CMK (cell line): ENCODE data around the gene CHCHD6.

Experiments
- DNase-seq: peaks from one replicate; pipeline ENCODE4 v3.0.0-alpha.2; 2010; ENCODE audit warnings: low read depth

The CHCHD6 gene

DNA sequence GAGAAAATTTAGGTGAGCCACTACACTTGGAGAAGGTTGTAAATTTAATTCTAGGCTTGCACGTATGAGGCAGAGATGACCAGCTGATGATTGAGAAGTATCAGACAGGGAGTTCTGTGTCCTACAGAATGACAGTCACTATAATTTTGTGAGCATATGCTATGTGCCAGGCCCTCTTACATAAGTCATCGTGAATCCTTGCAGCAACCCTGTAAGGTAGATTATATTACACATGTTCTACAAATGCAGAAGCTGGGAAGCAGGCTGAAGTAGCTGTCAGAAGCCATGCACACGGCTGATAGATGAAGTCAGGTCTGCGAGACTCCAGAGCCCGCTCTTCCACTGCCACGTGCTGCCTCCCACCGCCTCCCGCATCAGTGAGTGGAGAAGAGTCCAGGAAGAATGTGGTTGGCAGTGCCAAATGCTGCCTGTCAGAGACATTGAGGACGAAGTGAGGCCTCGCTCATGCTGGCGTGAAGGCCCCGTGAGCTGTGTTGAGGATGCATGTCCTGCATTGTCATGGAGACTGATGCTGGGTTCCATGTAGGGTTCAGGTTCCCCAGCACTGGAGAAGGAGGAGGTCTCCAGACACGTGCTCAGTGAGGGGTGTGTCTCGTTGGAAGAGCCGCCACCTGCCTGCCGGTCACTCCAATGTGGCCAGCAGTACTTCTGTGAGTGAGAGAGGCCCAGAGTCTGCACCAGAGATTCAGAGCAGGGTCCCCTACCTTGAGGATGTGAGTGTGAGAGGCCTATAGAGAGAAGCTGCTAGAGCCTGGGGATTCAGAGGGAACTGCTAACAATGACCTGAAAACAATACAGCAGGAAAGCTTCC lies 155.6 kb downstream of the CHCHD6 start:
- no peak for DNase-seq

DNA sequence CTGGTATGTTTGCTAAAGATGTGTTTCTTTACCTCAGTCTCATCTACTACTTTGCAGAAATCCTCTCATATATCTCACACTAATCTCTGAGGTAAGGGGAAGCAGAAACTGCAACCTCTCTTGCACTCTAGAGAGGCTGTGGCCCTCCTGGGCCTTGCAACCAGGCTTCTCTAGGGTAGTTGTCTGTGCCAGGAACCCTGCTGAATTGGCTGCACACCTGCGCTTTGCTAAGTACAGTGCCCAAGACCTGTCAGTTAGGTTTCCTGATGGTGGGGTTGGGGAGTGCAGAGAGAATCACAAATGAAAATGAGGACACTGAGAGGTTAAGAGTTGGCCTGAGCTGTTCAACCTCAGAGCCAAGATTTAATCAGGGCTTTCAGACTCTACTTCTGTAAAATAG lies 161.7 kb downstream of the CHCHD6 start:
- no peak for DNase-seq

DNA sequence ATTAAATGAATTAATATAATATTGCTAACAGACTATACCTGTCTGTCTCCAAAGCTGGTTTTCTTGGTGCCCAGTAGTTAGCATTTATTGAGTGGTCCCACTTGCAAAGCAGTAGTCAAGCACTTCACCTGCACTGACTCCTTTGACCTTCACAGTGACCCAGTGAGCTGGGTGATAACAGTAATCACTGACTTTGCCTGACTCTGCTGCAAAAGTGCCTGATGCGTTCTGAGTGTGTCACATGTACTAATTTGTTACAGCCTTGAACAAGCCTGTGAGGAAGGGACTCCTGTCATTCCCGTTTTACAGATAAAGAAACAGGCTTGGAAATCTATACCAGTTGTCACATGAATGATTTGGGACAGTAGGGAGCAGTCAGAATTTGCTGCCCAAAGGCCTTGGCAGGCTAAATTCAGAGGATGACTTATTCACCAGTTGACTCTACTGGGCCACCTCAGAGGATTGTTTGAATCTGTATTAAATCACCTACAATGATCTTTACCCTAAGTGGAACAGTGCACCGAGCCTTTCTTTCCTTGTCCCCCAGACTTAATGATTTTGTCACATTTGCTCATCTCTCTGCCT lies 162.2 kb downstream of the CHCHD6 start:
- DNase-seq: no peak

DNA sequence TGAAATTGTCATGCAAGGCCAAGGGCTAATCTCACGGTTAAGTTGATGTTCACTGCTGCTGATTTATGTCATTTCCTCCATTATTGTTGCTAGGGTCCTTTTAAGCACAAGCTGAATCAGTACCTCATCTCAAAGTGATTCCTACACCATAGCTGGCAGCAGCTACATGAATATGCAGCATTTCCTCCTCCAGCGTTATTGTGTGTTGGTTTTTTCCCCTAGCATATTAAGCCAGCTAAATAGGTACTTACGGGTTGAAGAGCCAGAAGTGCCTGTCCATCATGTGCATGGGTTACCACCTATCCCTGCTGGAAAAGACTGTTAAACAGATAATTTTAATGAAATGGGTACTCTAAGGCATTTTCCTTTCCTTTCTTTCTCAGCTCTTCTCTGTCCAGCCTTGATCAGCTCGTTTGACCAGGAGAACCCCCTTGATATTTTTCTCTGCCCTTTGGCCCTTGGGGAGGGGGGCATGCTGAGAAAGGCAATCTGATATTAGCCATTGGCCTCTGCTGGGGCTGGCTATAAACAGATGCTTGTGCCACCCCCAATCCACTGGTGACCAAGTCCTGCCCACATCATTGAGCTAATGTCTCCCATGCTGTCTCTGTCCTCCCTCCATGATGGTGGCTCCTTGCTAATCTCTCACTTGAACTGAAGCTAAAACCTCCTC lies 163.3 kb downstream of the CHCHD6 start:
- no peak for DNase-seq

DNA sequence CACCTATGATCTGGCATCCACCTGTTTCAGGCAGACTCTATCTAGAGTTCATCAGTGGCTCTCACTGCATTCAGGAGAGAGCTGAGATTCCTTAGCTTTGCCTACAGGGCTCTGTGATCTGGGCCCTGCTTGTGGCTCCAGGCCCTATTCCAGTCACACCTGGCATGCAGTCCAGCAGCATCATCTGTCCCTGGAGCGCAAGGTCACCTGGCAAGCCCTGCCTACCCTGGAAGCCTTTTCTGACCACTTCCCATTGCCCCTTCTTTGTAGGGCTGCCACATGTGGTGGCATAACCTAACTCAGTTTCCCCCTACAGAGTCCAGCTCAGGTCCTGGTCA lies 163.8 kb downstream of the CHCHD6 start:
- DNase-seq: no peak

DNA sequence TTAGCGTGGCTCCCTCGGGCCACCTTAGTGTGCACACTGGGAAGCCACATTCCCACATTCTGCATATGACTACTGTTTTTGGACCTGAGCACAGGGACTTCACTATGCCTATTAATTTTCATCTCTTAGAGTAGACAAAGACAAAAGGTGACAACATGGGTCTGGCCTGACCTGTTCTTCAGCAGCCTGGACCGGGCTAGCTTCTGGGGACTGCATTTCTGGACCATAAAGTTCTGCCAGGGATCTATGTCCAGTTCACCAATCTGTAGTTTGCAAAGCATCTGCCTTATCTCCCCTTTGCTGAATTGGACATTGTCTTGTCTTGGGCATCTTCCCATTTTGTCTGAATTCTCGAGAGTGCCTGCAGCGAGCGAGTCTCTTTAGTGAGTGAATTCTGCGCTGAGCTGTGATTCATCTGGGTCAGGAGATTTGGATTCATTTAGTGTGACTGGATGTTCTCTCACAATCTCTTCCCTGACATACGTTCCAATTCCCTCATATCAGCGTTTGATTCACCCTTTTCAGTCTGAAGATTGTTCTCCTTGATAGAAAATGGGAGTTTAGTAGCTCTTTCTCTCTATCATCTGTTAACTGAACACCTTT lies 166.7 kb downstream of the CHCHD6 start:
- no peak for DNase-seq

DNA sequence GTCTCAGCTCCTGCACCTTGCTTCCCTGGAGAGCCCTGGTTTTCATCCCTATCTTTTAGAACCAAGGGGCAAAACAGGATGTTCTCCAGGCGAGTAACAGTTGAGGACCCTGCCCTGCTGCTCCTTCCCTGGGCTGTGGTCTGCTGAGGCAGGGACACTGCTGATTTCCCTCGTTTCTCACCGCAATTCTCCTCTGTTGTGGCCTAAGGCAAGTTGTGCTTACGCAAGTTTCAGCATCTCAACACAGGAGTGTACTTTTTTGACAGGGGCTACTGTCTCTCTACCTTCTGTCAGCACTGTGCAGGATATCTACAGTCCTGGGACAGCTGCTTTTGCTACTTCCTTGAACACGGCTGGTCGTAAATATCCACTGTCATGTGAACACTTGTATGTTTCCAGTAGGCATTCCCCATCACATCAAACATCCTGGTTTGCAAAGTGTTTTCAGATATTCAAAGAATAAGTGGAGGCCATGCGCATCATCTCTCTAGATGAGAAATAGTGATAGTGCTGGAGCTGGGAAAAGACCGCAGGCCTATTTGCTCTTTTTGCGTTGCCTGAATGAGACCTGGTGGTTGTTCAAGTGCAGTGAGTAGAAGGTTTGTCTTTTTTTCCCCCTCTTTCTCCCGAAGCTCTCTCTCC lies 168.8 kb downstream of the CHCHD6 start:
- no peak for DNase-seq

DNA sequence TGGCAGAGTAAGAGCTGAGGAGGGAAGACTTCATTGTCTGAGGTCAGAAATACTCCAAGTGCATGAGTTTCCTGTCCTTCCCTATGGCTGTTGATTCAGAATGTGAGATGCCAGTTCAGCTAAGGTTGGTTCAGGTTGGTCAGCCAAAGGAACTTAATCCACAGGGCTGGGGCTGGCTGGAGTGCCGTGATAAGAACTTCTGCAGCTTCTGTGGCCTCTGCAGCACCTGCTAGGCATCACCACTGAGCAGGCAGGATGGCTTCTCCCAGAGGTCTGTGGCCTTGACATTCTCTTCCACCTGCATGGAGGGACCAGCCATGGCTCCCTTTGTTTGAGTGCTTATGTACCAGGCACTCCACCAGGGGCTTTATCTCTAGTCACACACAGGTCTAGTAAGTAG lies 169.4 kb downstream of the CHCHD6 start:
- no peak for DNase-seq

DNA sequence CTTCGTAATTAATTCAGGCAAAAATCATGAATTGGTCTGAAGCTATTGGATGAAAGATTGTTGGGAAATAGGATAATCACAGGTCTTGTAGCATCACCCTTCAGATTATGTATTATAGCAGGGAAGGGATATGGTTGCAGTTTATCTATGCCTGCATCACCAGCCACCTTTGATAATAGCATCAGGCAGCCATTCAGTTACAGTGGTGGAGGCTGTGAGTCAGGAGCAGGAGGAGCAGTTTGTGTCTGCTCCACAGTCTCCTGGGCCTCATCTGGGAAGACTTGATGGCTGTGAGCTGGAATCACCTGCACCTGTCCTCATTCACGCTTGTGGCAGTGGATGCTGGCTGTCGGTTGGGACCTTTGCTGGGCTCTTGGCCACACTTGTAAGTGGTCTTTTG lies 174.6 kb downstream of the CHCHD6 start:
- DNase-seq: no peak

DNA sequence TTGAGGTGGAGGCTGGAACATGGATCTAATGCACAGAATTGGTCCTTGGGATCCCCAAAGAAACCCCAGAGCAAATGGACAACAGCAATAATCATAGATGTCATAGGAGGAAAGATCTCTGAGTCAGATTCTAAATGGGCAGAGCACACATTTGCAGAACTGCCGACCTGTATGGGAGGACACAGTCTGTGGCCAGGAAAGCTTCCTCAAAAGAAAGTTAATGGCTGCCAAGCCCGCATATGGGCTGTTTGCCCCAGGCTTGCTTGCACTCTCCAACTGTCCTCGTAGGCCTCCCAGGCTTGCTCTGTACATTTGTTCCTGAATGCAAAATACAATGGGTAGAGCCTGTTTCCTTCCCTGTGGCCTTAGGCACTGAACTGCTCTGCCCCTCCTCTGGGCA lies 176.9 kb downstream of the CHCHD6 start:
- no peak for DNase-seq

DNA sequence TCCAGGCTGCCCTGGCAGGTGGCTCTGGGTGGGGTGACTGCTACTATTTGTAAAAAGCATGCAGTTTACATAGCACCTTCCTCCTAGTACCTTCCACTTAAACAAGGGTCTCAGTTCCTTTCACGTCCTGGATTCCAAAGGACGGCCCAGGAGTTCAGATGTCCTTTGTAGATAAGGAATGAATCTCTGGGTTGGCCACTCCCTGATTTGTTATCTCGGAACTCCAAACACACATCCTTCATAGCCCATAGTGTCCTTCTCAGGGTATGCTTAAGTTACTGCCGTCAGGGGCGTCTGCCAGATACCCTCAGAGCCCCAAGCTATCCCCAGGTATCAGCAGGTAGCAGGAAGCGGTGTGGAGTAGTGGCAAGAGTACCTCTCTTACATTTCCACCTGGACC lies 177.8 kb downstream of the CHCHD6 start:
- no peak for DNase-seq

DNA sequence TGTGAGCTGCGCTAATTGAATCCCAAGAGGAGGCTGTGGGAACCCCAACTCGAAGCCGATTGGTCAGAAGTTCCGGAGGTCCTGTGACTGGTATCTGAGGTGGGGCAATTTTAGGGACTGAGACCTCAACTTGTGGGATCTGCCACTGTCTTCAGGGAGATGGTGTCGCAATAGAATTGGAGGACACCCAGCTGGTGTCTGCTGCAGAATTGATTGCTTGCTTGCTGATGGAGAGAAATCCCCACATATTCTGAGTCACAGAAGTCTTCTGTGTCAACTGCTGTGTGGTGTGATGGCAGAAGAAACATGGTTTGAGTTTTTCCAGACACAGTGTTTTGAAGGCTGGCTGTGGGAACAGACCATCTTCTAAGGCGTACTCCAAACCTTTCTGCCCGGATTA lies 179.2 kb downstream of the CHCHD6 start:
- no peak for DNase-seq

DNA sequence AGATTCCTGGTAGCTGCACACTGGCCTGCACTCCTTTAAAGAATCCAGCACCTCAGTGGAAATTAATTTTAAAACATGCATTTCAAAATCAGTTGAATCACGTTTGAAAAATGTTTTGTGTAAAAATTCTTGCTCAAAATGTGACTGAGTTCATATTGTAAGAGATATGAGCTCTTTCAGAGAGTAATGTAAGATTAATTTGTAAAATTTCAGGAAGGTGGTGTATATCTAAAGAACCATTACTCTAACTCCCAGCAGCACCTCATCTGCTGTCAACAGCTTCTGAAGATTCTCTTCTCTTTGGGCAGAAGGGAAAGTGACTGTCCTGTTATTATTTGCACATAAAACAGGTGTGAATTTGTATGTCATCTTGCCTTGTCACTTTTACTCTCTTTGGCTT lies 181.4 kb downstream of the CHCHD6 start:
- DNase-seq: no peak

DNA sequence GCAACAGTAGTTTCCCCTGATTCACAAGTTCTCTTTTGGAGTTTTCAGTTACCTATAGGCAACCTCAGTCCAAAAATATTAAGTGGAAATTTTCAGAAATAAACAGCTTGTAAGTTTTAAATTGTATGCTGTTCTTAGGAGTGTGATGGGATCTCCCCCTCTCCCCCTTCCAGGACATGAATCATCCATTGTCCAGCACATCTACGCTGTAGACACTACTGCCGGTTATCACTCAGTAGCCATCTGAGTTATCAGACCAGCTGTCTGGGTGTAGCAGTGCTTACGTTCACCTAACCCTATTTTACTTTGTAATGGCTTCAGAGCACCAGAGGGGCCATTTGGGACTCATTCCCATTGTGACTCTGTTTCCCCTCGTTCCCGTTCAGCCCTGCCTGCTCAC lies 182.2 kb downstream of the CHCHD6 start:
- no peak for DNase-seq

DNA sequence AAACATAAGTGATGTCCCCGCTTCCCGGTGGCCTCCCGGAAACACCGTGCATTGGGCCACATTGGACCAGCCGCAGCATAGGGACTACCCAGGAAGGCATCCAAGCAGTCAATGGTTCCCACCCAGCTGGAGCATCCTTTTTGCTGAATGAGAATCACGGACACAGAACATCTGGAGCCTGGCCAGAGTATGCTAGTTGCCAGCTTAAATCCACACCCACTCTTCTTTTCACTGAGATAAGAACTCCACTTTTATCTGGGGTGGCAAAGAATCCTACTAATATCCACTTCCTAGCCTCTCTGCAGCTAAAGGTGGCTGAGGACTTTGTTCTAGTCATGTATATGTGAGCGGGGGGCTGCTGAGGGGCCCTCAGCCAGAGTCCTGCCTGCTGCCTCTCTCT lies 183.6 kb downstream of the CHCHD6 start:
- DNase-seq: no peak

DNA sequence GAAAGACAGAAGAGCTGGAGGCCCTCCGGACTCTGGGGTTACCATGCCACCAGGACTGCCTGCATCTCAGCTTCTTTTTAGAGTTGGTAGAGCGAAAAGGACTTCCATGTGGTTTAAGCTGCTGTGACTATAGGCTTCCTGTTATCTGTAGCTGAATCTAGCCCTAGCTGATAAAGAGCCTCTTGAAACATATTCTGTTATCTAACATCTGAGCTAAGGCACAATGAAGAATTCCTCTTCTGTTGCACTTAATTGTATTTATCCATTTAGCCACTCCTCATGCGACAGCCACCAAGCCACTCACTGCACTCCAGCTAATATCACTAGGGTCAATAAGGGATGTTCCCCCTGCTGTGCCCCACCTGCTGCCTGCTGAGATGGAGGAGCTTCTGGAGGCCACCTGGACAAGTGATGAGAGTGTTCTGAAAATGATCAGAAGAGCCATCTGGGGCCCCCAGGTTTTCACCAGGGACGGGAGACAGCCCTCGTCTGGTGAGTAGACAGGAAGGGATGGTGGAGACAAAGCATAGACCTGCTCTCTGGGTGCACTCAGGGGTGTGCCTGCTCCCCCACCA lies 184.2 kb downstream of the CHCHD6 start:
- no peak for DNase-seq

DNA sequence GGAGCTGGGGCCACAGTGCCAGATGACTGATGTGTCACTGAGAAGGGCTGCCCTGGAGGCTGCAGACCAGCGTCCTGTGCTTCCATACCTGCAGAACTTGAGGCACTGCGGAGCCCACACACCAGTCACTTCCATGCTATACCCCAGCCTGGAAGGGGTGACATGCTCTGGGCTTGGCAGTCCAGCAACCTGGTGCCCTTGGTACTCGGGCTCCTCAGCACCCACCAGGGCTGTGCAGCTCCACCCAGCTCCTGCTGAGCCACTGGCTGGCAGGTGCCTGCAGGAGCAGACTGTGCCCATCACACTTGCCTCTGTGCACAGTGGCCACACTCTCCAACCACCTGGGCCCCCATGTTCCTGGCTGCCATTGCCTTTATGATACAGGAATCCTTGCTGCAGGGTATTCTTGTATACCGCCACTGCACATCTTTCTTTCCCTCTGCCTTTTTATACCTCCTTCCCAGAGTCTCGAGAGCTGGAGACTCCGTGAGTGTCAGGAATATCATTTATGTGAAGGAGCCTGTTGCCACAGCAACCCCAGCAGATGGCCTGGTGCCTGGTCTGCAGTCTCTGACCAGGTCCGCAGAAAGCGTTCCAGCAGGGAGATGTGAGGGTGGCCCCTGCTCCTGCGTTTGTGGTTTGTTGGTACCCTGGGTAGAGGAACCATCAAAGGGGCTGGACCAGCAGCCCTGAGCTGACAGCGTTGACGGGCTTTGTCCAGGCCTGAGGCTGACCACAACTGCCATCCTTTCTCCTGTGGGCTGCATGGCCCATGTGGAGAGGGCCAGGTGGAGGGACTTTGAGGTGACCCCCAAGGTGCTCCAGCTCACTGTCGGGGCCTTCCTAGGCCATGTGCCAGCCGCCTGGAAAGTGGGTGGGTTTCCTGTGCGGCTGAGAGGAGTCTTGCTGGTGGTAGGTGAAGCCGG lies 185.5 kb downstream of the CHCHD6 start:
- no peak for DNase-seq

DNA sequence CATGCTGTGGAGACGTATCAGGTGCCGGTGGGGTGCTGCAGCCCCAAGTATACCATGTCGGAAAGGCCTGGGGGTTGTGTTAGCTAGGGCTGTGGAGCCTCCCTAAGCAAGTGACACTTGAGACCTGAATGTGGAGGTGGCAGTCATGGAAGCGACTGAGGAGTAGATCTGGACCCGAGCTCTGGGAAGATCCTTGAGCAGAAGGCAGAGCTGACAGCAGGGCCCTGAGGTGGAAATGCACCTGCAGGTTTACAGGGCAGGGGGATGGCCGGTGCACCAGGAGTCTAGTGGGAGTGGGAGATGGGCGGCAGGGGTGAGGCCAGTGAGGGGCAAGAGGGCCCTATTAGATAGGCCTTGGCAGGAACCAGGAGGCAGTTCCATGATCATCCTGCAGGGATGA lies 187.1 kb downstream of the CHCHD6 start:
- no peak for DNase-seq

DNA sequence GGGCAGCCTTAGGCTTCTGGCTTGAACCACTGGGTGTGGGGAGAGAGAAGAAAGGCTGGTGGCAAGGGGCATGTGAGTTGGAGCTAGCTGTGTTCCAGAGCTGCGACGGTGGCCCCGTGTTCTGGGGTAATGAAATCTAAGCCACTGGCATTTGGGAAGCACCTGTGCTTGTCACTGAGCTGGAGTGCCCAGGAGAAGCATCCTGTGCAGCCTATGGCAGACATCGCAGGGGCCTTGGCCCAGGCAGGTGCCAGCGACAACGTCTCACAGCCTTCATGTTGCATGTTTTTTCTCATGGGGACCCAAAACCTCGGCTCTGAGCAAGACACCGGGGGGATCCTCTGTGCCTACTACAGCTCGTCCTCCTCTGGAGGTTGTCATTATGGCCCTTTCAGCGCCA lies 187.8 kb downstream of the CHCHD6 start:
- no peak for DNase-seq

DNA sequence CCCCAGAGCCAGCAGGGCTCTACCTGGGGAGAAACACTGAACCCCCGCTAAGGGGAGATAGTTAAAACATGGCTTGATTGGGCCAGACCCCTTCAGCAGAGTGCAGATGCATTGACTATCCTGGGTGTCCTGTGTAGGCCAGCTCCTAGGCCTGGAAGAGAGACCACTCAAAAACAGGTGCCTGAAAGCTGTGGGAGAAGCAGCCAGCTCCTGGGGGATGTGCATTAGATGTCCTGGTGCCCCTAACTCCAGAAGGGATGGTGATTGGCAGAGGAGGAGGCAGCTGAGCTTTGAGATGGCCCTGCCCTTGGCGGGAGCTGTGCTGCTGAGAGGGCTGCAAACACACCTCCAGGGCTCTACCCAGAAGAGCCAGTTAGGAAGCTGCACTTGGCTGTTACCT lies 189.6 kb downstream of the CHCHD6 start:
- DNase-seq: no peak

DNA sequence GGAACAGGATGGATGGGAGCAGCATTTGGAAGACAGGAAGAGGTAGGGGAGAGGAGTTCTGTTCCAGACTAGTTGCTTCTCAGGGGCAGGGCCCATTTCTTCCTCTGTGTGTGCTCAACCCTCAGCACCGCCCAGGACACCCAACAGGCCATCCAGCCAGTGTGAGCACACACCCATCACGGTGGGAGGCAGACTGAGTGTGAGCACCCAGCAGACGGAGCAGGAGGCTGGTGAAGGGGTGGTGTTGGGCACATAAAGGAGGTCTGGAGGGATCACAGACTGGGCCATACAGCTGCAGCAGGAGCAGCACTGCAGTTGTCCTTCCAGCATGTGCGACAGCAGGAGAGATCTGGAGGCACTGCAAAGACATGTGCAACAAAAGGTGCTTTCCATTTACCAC lies 190.4 kb downstream of the CHCHD6 start:
- DNase-seq: no peak
